Hippocampal formation (tissue), 2 donors: ENCODE data around the gene ARHGEF10L.

Source experiments
- DNase-seq, 2 donors: peaks; one replicate each; lab custom pipeline; 2025; lab: John Stamatoyannopoulos, UW

ARHGEF10L gene

DNA sequence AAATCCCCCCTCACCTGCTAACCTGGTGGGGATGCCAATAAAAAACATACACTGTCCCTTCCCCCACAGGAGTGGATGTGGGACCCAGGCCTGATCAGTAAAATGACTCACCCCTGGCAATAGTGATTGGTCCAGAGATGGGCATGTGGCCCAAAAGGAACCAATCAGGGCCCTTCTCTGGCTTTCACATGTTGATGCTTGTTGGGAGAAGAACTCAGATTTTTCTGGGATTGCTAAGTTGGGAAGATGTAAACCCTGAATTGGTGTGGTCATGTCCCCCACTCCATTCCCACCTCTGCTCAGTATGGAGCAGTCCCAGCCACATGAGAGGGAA is 172.0 kb downstream of the ARHGEF10L start:
- no peak for DNase-seq

DNA sequence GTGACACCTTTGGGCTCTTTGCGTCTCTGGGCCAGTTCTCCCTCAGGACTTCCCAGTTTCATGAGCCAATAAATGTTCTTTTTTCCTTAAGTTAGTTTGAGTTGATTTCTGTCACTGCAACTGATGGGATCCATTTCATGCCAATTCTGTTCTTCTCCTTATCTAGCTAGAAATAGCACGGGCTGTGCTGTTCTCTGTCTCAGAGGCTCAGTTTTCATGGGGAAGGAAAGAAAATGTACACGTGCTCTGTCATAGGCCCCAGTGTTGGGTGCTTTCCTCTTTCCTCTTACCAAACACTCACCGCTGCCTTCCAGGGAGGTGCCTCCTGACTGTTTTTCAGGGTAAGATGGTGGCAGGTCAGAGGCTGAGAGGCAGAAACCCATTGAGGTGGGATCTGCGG is 172.4 kb downstream of the ARHGEF10L start:
- no peak for DNase-seq

DNA sequence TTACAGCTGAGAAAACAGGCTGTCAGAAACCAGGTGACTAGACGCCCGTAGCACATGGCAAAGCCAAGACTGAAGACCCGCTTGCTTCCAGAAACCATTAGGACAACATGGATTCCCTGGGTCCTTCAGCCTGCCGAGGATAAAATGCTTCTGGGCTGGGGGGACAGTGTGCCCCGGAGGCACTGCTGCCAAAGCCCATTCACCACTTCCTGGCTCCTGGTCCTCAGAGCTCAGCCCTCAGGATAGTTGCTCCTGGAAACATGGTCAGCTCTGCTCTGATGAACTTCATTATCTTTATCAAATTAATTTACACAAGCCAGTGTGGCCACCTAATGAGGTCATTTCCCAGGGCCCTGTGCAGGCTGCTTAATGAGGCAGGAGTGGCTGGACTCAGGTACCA is 174.5 kb downstream of the ARHGEF10L start:
- DNase-seq: no peak

DNA sequence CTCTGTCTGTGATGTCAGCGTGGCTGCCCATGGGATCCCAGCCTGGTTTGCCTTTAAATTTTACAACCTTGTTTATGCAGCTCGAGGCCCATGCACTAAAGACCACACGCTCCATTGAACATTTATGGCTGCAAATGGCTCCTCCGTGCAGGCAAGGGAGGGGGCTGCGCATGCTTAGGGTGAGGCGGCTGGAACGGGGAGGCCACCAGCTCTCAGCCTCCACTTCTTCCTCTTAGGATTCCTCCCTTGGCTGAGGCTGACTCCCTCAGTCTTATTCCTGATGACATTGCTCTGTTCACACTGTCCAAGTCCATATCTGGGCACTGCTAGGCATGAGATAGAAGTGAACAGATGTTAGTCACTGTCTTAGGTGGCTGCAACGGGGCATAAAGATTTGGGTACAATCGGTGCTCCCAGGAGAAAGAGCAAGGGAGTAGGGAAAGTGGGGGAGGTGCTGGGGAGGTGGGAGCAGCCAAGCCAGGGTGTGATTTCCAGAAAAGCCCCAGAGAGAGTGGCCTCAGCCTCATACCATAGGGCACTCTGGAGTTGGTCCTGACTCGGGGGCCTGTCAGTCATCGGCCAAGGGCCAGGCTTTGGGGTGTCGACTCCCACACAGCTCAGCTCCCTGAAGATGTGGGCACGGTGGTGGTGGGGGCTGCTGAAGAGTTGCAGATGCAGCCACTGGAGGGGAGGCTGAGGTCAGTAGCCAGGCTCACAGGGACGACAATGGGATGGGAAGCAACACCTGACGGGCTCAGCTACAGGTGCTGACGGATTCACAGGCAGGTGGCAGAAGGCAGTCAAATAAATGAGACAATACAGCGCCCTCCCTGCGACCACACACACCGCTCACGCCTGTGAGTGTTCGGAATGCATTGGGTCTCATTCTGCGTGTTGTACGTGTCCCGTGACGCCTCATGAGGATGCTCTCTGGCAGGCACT is 178.4 kb downstream of the ARHGEF10L start:
- DNase-seq: no peak

DNA sequence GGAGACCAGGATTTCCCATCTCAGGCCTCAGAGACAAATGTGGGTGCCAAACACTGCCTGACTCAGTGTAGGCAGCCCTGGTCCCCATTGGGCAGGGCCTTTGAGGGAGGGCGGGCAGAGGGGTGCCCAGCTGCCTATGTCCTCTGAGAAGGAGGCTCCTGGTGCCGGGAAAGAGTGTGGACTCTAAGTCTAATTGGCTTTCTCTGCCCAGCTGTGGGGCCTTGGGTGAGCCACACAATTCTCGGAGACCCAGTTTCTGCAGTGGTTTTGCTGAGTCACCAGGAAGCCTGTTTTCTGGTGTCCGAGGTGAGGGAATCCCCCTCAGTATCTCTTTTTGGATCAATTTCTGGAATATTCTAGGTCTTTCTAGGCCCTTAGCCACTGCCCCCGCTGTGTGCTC is 180.4 kb downstream of the ARHGEF10L start:
- no peak for DNase-seq

DNA sequence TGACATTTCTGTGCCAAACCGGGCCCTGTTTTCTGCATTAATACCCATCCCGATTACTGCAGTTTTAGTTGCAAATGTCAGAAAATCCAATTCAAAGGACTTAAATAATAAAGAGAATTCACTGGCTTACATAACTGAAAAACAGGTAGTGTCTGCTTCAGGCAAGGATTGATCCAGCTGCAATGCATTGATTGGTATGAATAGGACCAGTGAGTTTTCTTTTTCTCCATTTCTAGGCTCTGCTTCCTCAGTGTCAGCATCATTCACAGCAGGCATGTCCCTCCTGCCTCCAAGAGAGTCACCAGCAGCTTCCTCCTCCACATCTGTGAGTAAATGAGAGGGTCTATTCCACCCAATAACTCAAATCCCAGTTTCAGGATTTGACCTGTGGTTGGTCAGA is 181.9 kb downstream of the ARHGEF10L start:
- no peak for DNase-seq

DNA sequence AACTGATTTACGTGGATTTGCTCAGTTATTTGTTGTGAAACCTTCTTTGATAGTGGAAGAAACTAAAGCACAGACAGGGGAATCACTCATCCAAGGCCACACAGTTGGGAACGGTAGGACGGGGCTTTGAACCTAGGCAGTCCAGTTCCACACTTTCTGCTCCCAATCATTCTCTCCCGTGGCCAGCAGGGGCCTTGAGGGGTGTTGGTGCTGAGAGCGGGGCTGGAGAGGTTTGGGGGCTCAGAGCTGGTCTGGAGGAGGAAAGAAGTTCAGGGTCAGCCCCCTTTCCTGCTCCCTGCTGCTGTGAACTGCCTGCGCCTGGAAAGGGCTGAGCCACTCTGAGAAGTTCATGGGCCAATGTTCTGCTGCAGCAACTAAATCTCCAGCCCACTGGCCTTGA is 184.2 kb downstream of the ARHGEF10L start:
- no peak for DNase-seq

DNA sequence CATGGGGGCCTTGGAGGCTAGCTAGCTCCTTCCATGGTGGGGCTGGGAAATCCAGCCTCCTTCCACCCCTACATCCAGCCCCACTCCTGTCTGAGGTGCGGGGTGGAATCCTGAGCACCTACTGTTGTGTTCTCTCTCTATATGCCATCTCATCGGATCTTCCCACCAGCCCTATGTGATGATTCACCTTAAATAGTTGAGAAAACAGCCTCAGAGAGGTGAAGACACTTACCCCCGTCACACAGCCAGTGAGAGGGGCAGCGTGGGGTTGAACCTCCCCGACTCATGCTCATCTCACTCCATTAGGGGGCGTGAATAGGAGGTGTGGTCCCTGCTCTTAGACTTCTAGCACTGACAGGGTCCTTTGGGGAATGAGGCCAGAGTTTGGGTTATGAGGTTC is 184.7 kb downstream of the ARHGEF10L start:
- no peak for DNase-seq

DNA sequence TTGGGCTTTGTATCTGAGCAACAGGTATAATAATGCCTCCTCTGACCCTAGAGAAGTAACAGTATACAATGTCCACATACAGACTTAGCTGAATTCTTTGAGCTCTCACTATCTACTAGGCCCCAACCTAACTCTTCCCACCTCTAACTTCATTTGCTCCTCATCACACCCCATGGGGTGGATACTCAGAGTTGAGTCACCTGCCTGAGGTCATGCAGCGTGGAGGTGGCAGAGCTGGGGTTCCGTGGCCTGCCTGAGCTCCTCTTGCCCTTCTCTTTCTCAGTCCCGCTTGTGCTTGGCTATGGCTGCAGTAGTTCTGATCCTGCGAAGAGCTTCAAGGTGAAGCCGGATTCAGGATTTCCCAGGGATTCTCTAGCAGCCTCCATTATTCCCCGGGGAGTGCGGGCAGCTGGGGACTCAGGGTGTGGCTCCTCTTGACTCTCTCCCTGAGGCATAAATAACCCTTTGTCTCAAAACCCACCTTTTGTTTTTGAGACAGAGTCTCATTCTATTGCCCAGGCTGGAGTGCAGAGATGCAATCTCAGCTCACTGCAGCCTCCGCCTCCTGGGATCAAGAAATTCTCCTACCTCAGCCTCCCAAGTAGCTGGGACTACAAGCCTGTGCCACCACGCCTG is 185.7 kb downstream of the ARHGEF10L start:
- DNase-seq: no peak

DNA sequence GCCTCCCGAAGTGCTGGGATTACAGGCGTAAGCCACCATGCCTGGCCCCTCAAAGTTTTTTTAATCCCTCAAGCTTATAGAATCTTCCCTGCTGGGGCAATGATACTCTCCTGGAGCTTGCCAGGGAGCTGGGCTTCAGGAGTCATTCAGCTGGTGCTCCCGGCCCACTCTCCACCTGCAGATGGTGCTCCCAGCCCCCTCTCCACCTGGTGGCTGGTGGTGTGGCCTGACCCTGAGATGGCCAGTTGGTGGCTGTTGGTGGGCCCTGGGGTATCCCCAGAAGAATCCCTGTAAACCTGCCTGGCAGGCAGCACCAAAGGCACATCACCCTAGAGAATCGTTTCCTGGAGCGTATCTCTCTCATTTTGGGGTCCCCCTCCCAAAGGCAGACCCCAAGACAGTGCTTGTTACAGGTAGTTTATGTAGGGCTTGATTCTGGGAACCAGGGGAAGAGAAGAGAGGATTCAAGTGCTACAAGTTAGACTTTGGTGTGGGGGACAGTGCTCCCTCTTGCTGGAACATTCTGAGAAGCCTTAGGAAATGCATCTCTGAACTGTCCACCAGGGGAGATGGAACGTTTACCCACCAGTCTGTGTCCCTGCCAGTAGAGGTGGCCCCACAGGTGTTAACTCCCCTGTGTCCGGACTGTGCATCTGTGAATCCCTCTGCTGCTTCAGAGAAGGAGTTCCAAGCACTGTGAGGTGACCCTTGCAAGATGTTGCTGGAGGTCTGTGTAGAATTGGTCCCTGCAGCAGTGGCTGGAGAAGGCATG is 186.5 kb downstream of the ARHGEF10L start:
- DNase-seq: no peak

DNA sequence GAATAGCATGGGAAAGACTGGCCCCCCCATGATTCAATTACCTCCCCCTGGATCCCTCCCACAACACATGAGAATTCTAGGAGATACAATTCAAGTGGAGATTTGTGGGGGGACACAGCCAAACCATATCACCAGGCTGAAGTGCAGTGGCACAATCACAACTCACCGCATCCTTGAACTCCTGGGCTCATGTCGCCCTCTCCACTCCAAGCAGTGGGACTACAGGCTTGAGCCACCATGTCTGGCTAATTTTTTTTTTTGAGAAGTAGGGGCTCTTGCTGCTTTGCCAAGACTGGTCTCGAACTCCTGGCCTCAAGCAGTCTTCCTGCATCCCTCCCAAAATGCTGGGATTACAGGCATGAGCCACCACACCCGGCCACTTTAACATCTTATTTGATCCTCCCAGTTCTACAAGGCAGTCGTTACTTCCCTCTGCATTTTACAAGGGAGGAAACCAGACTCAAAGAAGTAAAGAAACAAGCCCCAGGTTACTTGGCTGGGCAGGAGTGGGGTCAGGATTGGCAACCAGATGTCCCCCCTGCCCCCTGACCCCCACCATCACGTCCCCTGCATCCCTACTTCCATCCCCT is 188.7 kb downstream of the ARHGEF10L start:
- DNase-seq: no peak

DNA sequence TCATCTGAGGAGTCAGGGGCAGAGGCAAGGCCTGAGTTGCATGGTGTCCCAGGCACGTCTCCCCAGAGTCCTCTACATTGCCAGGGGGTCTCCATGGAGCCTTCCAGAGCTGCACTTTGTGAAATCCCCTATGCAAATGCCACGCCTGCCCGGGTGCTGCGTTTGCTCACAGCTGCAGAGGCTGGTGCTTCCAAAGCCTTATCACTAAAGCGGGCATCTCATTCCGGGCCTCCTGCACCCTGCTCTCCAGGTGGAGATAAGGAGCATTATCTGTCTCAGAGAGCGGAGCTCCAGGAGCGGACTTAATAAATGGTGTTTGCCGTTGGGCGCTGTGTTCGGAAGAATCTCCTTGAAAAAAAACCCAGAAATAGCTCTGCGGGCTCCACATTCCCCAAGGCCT is 189.8 kb downstream of the ARHGEF10L start:
- DNase-seq: no peak

DNA sequence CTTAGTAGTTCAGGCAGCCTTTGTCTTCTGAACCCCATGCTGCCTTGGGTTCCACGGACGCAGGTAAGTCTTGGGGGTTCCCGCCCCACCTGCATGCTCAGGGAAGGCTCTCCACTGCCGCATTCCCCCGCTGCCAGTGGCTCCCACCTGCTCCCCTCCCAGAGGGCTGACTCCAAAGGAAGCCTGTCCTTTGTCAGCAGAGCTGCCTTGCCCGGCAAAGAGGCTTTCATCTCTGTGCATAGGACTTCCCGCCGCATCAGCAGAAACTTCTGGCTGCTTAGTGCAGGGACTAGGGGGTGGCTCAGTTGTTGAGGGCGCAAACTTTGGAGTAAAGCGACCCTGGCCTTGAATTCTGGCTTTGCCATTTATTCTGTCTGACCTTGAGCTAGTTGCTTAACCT is 190.4 kb downstream of the ARHGEF10L start:
- DNase-seq: no peak

DNA sequence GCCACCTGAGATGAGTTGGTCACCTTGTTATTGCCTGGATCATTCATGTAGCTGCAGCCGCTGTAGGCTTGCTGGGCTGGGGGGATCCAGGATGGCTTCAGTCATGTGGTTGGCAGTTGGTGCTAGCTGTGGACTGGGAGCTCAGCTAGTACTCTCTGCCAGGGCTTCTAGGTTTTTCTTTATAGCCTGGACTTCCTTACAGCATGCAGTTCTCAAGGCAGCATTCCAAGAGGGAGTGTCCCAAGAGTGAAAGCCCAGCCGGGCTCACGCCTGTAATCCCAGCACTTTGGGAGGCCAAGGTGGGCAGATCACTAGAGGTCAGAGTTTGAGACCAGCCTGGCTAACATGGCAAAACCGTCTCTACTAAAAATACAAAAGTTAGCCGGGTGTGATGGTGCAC is 192.0 kb downstream of the ARHGEF10L start:
- no peak for DNase-seq

DNA sequence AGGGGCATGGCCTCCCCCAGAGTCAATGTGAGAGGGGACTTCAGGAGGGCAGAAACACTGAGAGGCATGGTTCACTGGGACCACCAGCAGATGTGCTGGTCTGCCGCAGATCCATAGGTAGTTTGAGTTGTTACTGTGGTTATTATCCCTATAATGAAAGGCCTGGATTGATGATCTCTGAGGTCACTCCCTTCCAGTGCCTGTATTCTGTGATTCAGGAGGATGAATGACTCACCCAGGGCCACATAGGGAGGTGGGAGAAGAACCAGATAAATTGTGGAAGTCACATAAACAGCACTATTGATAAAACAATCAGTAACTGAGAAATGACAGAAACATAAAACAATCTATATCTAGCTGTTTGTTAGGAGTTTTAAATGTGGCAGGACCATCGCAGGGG is 193.0 kb downstream of the ARHGEF10L start:
- no peak for DNase-seq

DNA sequence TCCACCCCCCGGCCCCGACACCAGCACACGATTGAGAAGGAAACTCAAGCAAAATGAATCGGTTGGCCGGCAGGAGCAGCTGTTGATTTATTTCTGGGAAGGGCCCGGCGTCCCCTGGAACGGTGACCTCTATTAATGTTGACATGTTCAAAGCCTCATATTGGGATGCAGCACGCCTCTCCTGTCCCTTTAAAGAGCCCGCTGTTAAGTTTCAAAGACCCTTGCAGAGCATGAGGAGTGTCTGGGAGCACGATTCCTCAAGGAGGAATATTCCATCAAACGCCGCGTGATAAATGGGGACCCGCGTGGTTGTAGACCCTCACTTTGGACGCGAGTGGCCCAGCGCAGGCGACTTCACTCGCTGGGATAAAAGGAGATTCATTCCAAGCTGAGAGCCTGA is 194.2 kb downstream of the ARHGEF10L start:
- no peak for DNase-seq

DNA sequence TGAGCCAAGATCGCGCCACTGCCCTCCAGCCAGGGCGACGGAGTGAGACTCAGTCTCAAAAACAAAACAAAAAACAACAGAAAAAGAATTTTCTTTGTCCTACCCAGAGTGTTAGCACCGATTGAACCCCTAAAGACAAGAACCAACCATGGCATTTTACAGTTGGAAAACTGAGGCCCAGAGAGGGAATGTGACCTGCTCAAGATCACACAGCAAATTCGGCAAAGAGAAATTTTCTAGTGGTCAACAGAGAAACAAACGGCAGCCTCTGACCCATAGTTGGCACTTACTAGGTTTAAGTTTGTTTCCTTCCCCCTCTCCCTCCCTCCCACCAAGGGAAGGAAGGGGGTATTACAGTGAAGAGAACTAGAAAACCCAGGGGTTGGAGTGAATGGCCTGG is 195.1 kb downstream of the ARHGEF10L start:
- DNase-seq: no peak

DNA sequence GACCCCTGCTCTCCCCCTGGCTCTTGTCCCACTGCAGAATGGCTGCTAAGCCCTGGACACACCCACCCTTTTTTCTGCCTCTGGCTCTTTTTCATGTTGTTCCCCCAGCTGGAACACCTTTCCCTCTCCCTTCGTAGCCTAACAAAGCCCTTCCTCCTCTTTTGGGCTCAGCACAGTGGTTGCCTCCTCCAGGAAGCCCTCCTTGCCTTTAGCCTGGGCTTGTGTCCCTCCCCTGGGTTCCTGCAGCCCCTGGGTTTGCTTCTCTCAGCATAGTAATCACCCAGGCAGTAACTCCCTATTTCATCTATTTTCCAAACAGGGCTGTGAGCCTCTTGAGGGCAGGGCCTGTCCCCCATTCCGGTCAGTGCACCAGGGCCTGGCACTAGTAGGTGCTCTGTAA is 195.8 kb downstream of the ARHGEF10L start:
- no peak for DNase-seq

DNA sequence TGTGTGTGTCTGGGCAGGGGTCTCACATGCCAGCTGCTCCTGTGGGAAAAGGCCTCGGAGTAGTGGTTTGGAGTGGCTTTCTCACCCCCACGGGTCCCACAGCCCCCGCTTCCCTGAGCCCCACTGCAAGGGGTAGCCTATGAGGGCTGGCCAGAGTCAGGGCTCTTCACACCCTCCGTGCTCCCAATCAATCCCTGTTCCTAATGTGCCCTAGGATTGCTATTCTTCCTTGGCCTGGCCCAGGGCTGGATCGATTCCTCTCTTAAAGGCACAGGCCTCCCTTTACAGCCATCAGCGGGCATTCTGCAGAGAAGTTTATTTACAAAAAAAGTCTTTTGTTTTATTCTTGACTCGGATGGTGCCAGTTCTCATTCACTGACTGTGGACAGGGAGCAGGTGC is 196.3 kb downstream of the ARHGEF10L start:
- DNase-seq: no peak

DNA sequence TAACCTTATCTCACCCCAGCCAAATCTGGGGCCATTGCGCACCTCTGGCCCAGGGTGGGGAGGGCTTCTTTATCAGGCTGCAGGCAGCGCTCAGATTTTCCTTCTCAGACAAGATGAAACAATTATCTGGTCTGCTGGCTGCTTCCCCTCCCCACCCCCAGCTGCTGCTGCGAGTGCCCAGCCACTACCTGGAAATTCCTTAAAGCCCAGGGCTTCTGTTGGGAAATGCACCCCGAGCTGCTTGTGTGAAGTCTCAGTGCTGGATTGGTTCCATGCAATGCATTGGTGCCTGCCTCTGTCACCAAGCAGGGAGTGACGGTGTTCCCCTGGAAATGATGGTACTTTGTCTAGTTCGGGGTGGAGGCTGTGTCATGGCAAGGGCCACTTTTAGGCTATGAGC is 197.1 kb downstream of the ARHGEF10L start:
- no peak for DNase-seq

DNA sequence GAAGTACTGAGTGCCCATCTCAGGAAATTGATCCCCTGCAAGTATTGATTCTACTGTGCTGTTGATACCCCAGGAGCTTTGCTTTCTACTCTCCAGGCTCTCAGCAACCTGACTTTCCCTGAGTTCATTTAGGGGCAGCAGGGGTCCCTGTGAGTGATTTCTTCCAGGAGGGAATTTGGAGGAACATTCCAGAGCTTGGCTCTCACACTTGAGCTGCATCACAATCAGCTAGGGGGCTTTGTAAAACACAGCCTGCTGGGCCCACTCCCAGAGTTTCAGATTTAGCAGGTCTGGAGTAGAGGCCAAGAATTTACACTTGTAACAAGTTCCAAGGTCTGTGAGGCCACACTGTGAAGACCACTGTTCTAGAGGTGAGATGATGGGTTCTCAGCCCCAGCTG is 199.6 kb downstream of the ARHGEF10L start:
- DNase-seq: no peak

DNA sequence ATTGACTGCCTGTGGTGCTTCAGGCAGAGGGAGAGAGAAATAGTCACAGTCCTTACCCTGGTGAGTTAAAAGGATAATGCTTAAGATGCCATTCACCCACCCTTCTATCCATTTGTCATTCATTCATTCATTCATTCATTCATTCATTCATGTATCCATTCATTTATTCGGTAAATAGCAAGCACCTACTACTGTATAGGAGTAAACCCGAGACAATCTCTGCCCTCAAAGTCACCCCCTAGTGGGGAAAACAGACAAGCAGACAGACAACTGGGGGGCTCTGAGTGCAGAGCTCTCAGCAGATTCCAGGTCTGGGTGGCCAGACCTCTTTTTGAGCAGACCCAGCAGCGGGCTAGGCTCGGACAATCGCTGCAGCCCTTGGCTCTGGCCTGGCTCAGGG is 201.6 kb downstream of the ARHGEF10L start:
- no peak for DNase-seq

DNA sequence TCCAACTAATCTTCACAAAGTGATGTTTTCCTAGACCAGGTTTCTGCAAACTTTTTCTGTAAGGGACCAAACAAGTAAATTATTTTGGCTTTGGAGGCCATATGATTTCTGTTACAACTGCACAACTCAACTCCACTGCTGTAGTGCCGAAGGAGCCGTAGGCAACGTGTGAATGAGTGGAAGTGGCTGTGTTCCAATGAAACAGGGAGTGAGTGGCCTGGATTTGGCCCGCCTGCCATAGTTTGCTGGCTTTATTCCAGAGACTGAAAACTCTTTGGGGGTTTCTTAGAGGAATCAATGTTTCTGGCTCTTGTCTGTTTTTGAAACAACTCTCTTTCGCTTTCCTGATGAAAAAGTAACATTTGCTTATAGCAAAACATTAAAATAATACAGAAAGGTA is 203.1 kb downstream of the ARHGEF10L start:
- no peak for DNase-seq
